Activated T-cell treated with anti-CD3 and anti-CD28 coated beads, Interleukin-2, amount 50 U/mL, for 72 hours (primary cell): Measurements from ENCODE around the gene MTX1. TPM values are rescaled to one million over a fixed set of nuclear protein-coding genes. Genes with fewer than 3 reads are reported as not detected.

Experiments
- ATAC-seq, 2 donors: fragments of 150-1000 bp; cut with Tn5 transposase; replicated peaks in 1 of 2; 2 replicates each; pipeline ENCODE4 v1.10.0; 2021; ENCODE audit warnings: moderate library complexity in 2 of 2, mild to moderate bottlenecking in 1 of 2
- DNase-seq, 2 donors: peaks; one replicate each; pipeline ENCODE4 v3.0.0; 2021 to 2022; ENCODE audit warnings: mixed read lengths in 1 of 2
- H3K27ac Mint-ChIP-seq: one replicate; pipeline ENCODE4 v1.8.0; 2022; ENCODE audit warnings: mild to moderate bottlenecking, moderate library complexity, mixed read lengths
- H3K27me3 Mint-ChIP-seq: one replicate; pipeline ENCODE4 v1.8.0; 2022; ENCODE audit warnings: low read depth, mixed read lengths
- H3K36me3 Mint-ChIP-seq, 2 donors: one replicate each; pipeline ENCODE4 v1.8.0; 2022; ENCODE audit warnings: mixed read lengths in 2 of 2, mild to moderate bottlenecking in 1 of 2; ENCODE audit not compliant: insufficient read depth in 2 of 2
- H3K4me1 Mint-ChIP-seq: one replicate; pipeline ENCODE4 v1.8.0; 2022; ENCODE audit warnings: low read depth, mixed read lengths
- H3K4me3 Mint-ChIP-seq, 2 donors: one replicate each; pipeline ENCODE4 v1.8.0; 2022; ENCODE audit warnings: mild to moderate bottlenecking in 2 of 2, mixed read lengths in 2 of 2, moderate library complexity in 2 of 2
- H3K9me3 Mint-ChIP-seq, 2 donors: one replicate each; pipeline ENCODE4 v1.8.0; 2022; ENCODE audit warnings: mixed read lengths in 2 of 2
- total RNA-seq, 2 donors: library from RNA; stranded (reverse); gene quantifications; one replicate each; pipeline ENCODE4 v1.2.3, GENCODE V29; 2022

The MTX1 gene
- total RNA-seq, 2 donors from 2014 or later, result 25.5 to 27.4 TPM

- Mint-ChIP-seq H3K9me3 (no peaks in the 10 kb centered on the region), H3K36me3 (peaks cover 2 to 4% of the 10 kb centered on the region in 2 donors), H3K4me1 (peaks cover 30% of the 10 kb centered on the region), H3K27me3 (no peaks in the 10 kb centered on the region), H3K4me3 (peak overlapping the region; percentile 73 to 79), H3K27ac (no peak overlapping the region)
- no peak for DNase-seq
- ATAC-seq, result peak; percentile 53 to 59
These were observed 41.7 kb downstream of the MTX1 start for GRCh38 chr1:155250246-155250632.

DNA sequence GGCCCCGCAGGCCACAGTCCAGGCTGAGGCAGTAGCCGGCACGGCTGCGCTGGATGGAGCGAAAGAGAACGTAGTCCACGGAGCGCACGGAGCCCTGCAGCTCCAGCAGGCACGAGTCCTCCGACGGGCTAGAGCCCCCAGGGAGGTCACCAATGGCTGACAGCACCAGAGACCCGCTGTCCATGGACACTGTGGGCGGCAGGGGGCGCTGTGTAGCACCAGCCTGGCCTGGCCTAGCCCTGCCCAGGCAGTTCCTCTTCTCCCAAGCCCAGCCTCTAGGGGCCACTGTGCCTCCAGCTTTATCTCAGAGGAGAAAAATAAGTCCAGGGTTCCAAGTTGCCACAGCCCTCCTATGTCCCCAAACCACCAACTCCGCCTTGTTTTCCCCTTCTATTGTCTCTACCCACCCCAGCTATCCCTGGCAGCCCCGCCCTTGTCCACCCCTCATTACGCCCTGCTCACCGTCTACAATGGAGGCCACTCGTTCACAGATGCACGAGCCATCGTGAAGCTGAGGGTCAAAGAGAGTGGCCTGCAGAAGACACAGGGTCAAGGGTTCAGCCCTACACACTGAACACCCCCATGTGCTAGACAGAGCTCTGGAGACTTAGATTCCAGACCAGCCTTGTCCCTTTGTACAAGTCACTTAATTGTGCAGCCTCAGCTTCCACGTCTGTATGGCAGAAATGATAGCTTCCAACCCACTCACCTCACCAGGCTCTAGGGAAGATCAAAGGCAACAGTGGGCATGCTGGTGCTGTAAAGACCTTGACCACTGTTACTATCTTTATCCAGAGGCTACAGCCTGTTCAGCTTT, 42.3 kb downstream of the MTX1 start:
- Mint-ChIP-seq H3K27ac (no peak overlapping the region), H3K27me3 (no peaks in the 10 kb centered on the region), H3K4me1 (peaks cover 30% of the 10 kb centered on the region), H3K9me3 (no peaks in the 10 kb centered on the region), H3K4me3 (peak overlapping the region; percentile 73), H3K36me3 (peaks cover 2 to 4% of the 10 kb centered on the region in 2 donors)
- ATAC-seq (peak; percentile 96 to 97), DNase-seq (peak; percentile 98 to 99)

DNA sequence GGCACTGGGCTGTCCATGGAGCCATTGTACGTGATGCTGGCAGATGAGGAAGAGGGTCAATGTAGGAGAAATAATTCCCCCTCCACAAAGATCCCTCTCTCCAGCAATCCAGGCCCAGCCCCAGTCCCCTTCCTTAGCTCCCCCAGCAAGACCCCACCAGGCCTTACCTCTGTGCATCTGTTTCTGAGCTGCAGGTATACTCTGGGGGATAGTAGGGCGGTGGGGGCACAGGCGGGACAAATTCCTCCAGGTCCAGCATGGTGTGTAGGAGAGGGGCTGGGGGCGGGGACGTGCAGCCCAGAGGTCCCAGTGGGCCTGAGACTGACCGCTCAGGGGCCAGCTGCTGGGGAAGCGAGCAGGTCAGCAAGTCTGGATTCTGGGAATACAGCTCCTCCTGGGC, 43.1 kb downstream of the MTX1 start:
- Mint-ChIP-seq H3K9me3 (no peaks in the 10 kb centered on the region), H3K27me3 (no peaks in the 10 kb centered on the region), H3K4me3 (no peak overlapping the region), H3K36me3 (peaks cover under 1 to 2% of the 10 kb centered on the region in 2 donors), H3K4me1 (peaks cover 34% of the 10 kb centered on the region), H3K27ac (no peak overlapping the region)
- ATAC-seq (no peak), DNase-seq (no peak)

DNA sequence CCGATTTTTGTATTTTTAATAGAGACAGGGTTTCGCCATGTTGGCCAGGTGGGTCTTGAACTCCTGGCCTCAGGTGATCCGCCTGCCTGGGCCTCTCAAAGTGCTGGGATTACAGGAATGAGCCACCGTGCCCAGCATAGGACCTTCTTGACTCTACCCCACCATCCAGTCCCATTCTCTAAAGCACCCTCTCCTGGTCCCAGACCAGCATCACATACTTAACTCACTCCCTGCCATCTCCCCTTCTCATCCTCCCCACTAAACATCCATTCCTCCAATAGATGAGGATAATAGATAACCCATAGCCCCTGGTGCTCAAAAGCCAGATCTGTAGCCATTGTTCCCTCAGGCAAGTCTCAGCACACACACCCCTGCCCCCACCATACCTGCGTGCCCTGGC, 44.7 kb downstream of the MTX1 start:
- Mint-ChIP-seq H3K27ac (no peak overlapping the region), H3K9me3 (no peaks in the 10 kb centered on the region), H3K4me3 (peak overlapping the region; percentile 85 to 92), H3K4me1 (peaks cover 39% of the 10 kb centered on the region), H3K36me3 (peaks cover 3 to 7% of the 10 kb centered on the region in 2 donors), H3K27me3 (no peaks in the 10 kb centered on the region)
- DNase-seq, result no peak
- ATAC-seq, result no peak

DNA sequence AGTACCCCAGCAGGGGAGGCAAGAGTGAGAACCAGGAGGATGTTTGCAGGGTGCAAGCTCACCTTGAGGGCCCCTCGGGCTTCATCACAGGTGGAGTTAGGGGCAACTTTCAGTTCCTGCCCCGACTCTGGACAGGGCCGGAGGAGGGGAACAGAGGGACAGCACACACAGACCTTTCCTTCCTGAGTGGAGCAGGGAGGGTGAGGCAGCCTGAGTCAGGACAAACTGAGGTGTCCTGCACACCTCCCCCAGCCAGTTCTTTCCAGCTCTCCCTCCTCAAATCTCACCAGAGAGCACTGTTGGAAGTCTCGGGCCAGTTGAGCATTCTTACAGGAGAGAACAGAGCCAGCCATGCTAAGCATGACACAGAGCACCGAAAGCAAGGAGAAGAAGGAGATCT, 45.3 kb downstream of the MTX1 start:
- Mint-ChIP-seq H3K36me3 (peaks cover 3 to 11% of the 10 kb centered on the region in 2 donors), H3K27me3 (no peaks in the 10 kb centered on the region), H3K4me1 (peaks cover 39% of the 10 kb centered on the region), H3K9me3 (no peaks in the 10 kb centered on the region), H3K4me3 (peak overlapping the region; percentile 85 to 92), H3K27ac (no peak overlapping the region)
- ATAC-seq, result no peak
- no peak for DNase-seq

- ATAC-seq, result no peak
- Mint-ChIP-seq H3K27ac (peak overlapping the region; percentile 57), H3K27me3 (no peaks in the 10 kb centered on the region), H3K4me3 (peak overlapping the region; percentile 85 to 92), H3K9me3 (no peaks in the 10 kb centered on the region), H3K36me3 (peaks cover 3 to 13% of the 10 kb centered on the region in 2 donors), H3K4me1 (peaks cover 39% of the 10 kb centered on the region)
- DNase-seq, result no peak
These were observed 45.8 kb downstream of the MTX1 start for GRCh38 chr1:155254228-155254713.

- peak overlapping the region; percentile 85 to 92 for H3K4me3 Mint-ChIP-seq
- H3K36me3 Mint-ChIP-seq, result peaks cover 3 to 15% of the 10 kb centered on the region in 2 donors
These were observed 46.3 kb downstream of the MTX1 start for GRCh38 chr1:155254714-155255242.

GRCh38 chr1:155255243-155256007, 46.9 kb downstream of the MTX1 start, which contains the start of gene ENTREP3:
Gene ENTREP3, minus strand, starts transcription at chr1:155255483. Its CDS starts 606 bp downstream, at chr1:155254877.
- Mint-ChIP-seq H3K36me3 (peaks cover 6 to 20% of the 10 kb centered on the region in 2 donors), H3K9me3 (no peaks in the 10 kb centered on the region), H3K27me3 (no peaks in the 10 kb centered on the region), H3K4me3 (peak within 1 kb of the TSS; percentile 85 to 92), H3K27ac (peak within 1 kb of the TSS; percentile 78), H3K4me1 (peaks cover 44% of the 10 kb centered on the region)
- peak; percentile 71 to 72 for ATAC-seq
- peak; percentile 85 to 87 for DNase-seq

More at GRCh38 chr1:155254714-155255242, 46.3 kb downstream of the MTX1 start:
- H3K27ac Mint-ChIP-seq, result no peak overlapping the region
- DNase-seq (no peak), ATAC-seq (peak in 1 of 2 donors; percentile 3)
- no peaks in the 10 kb centered on the region for H3K9me3 Mint-ChIP-seq
- H3K27me3 Mint-ChIP-seq, result no peaks in the 10 kb centered on the region
- H3K4me1 Mint-ChIP-seq, result peaks cover 39% of the 10 kb centered on the region

DNA sequence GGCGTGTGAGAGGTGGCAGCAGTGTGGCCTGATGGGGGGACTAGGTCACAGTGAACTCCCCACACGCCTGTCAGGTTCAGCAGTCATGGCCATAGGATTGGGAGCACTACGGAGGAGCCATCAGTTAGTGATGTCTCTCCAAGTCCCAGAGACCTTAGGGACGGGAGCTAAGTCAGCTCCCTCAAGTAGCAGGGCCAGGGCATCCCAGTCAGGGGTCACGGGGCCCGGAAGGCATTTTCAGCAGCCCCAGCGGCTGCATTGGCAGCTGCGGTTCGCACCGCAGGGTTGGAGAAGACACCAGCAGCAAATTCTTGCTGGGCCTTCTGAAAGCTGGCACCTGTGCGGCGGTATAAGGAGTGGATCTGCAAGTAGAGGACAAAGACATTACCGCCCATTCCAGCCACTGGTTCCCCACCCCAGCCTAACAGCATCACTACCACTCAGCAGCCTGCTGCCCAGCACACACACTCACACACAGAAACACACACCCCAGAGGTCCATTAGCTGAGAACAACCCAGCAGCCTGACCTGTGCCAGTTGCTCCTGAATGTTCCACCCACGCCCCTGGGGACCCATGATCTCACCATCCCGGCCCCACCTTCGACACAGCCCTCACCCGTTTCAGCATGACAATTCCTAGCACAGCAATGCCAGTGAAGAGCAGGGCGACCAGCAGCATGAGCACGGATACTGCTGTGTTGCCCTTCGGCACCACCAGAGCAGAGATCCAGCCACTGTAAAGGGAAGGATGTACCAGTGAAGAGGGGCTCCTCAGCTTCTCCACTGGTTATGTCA, 47.8 kb downstream of the MTX1 start:
- Mint-ChIP-seq H3K4me1 (peaks cover 47% of the 10 kb centered on the region), H3K4me3 (peak overlapping the region; percentile 85 to 92), H3K9me3 (no peaks in the 10 kb centered on the region), H3K27ac (peak overlapping the region; percentile 78), H3K36me3 (peaks cover 8 to 23% of the 10 kb centered on the region in 2 donors), H3K27me3 (no peaks in the 10 kb centered on the region)
- ATAC-seq (no peak), DNase-seq (no peak)

DNA sequence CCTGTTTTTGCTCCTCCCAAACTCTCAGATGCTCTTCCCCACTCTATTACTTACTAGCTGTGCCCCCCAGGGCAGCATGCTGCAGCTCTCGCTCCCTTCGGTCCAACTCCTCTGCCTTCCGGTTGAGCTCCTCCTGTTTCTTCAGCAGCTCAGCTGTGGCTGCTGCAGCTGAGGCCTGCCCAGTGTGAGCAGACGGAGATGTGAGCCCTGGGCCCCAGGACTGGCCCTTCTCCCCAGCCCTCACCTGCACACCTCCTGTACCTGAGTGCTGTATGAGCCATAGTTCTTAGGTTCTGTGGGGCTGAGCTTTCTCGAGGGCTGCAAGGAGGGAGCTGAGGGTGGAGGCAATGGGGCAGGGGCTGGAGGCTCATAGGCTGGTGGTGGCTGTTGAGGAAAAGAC, 51.8 kb downstream of the MTX1 start:
- H3K9me3 Mint-ChIP-seq, result no peaks in the 10 kb centered on the region
- H3K27ac Mint-ChIP-seq, result peak overlapping the region; percentile 98
- no peak for ATAC-seq
- DNase-seq, result no peak
- H3K4me1 Mint-ChIP-seq, result peaks cover 56% of the 10 kb centered on the region
- peaks cover 11 to 51% of the 10 kb centered on the region in 2 donors for H3K36me3 Mint-ChIP-seq
- H3K4me3 Mint-ChIP-seq, result peak overlapping the region in 1 of 2 donors; percentile 99
- H3K27me3 Mint-ChIP-seq, result no peaks in the 10 kb centered on the region

DNA sequence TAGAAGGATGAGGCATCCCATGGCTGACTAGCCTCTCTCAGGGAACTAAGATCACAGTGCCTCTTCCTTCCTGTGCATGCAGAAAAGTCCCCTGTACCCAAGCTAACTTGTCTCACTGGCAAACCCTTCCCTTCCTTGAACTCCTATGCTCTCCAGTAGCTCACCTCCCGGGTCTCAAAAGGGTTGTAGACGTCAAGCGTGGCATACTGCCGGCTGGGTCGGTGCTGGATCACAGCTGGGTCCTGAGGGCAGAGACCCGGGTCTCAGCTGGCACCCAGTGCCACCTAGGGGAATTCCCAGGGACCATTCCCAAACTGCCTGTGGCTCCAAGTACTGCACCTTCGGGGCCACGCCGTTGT, 53.0 kb downstream of the MTX1 start:
- H3K4me3 Mint-ChIP-seq, result peak overlapping the region; percentile 98 to 99
- no peaks in the 10 kb centered on the region for H3K27me3 Mint-ChIP-seq
- peaks cover 14 to 56% of the 10 kb centered on the region in 2 donors for H3K36me3 Mint-ChIP-seq
- ATAC-seq (peak in 1 of 2 donors; percentile 20), DNase-seq (no peak)
- H3K27ac Mint-ChIP-seq, result peak overlapping the region; percentile 98
- H3K9me3 Mint-ChIP-seq, result no peaks in the 10 kb centered on the region
- peaks cover 45% of the 10 kb centered on the region for H3K4me1 Mint-ChIP-seq
